Calu3 (cell line): ENCODE data around the gene SMAP1. TPM values are rescaled to one million over a fixed set of nuclear protein-coding genes. Genes with fewer than 3 reads are reported as not detected.
A peak's percentile ranks its signal among the peaks of the same experiment; 100 is the strongest.

Experiments used
- Bru-seq: library from RNA; stranded (reverse); fragments of 400-500 nt; gene quantifications from one replicate; lab custom pipeline; 2021; lab: Mats Ljungman, UMichigan
- BruChase-seq, 2 experiments: library from RNA; stranded (reverse); fragments of 400-500 nt; gene quantifications; one replicate each; lab custom pipeline; 2021; lab: Mats Ljungman, UMichigan
- BruUV-seq: library from RNA; stranded (reverse); fragments of 400-500 nt; replicated peaks from 2 replicates; lab custom pipeline; 2021; lab: Mats Ljungman, UMichigan
- CTCF ChIA-PET: fragments of 300-600 bp; sonication (Branson Sonifier 250); formaldehyde crosslinking; loops from one replicate; lab custom pipeline; 2022; ENCODE audit warnings: antibody characterized with exemption; lab: Charles Lee
- DNase-seq: peaks from one replicate; pipeline ENCODE4 v3.0.0; 2022
- H3K27ac Mint-ChIP-seq: one replicate; pipeline ENCODE4 v1.8.0; 2022; ENCODE audit warnings: mixed read lengths; ENCODE audit not compliant: unreplicated experiment
- H3K27me3 Mint-ChIP-seq: one replicate; pipeline ENCODE4 v1.8.0; 2022; ENCODE audit warnings: mixed read lengths; ENCODE audit not compliant: unreplicated experiment
- H3K36me3 Mint-ChIP-seq: one replicate; pipeline ENCODE4 v1.8.0; 2022; ENCODE audit warnings: mild to moderate bottlenecking, moderate library complexity, mixed read lengths; ENCODE audit not compliant: insufficient read depth, unreplicated experiment
- H3K4me1 Mint-ChIP-seq: one replicate; pipeline ENCODE4 v1.8.0; 2022; ENCODE audit warnings: mild to moderate bottlenecking, low read depth, mixed read lengths; ENCODE audit not compliant: unreplicated experiment
- H3K4me3 Mint-ChIP-seq: one replicate; pipeline ENCODE4 v1.8.0; 2022; ENCODE audit warnings: mild to moderate bottlenecking, low read depth, moderate library complexity, mixed read lengths; ENCODE audit not compliant: unreplicated experiment
- H3K9me3 Mint-ChIP-seq: one replicate; pipeline ENCODE4 v1.8.0; 2022; ENCODE audit warnings: low read depth, mixed read lengths; ENCODE audit not compliant: unreplicated experiment
- CTCF ChIP-seq: fragments of 200-600 bp; IDR thresholded peaks from one replicate; pipeline ENCODE4 v1.8.0; 2022; ENCODE audit warnings: antibody characterized with exemption; ENCODE audit not compliant: unreplicated experiment
- intact Hi-C: fragments of 100-400 bp; cut with micrococcal nuclease; formaldehyde crosslinking; loops from one replicate; pipeline ENCODE4 v1.10.0; 2022; ENCODE audit not compliant: unreplicated experiment
- long read RNA-seq: library from polyadenylated mRNA; stranded (forward); transcript quantifications from one replicate; pipeline ENCODE4 v2.0.0, GENCODE V29; 2022
- total RNA-seq: library from RNA; stranded (reverse); gene quantifications from 2 replicates; pipeline ENCODE4 v1.2.3, GENCODE V29; 2022

Gene SMAP1
- total RNA-seq (34.7 and 35.7 TPM in 2 replicates), Bru-seq, nascent RNA (percentile 86 among the genes with signal in this experiment), BruChase-seq, experiment 1, labeled RNA remaining after a 6-hour chase (percentile 71 among the genes with signal in this experiment), BruChase-seq, experiment 2, labeled RNA remaining after a 2-hour chase (percentile 72 among the genes with signal in this experiment)
- long read RNA-seq, transcript SMAP1-203 (11 exons, 3,333 nt): minor isoform, 5 of 62 reads
- long read RNA-seq, transcript SMAP1-201 (10 exons, 2,403 nt): major isoform, 22 of 62 reads
- long read RNA-seq, partial matches to known transcripts: 27 of 62 reads
- long read RNA-seq, other reads (novel, unspliced or antisense): 7 of 62 reads

- peak; percentile 99 for DNase-seq
- Mint-ChIP-seq H3K27me3 (peaks cover under 1% of the 10 kb centered on the region), H3K4me3 (peak within 1 kb of the TSS; percentile 81), H3K36me3 (peaks cover 23% of the 10 kb centered on the region), H3K9me3 (no peaks in the 10 kb centered on the region), H3K27ac (peak within 1 kb of the TSS; percentile 76), H3K4me1 (peaks cover 39% of the 10 kb centered on the region)
- no TSS peak for BruUV-seq
- CTCF ChIA-PET: interaction anchor here (0.5 to 2.1 kb wide), 7 partner anchors 11 to 402 kb away, joined by 3 to 9 read pairs (median 5); partner anchors contain the start of gene SDHAF4
- TF ChIP-seq CTCF: no peak
- intact Hi-C loops: loop anchor here (5.0 kb wide), 1 partner anchor 101 kb away; the partner anchor contains the start of gene SDHAF4
Observed at GRCh38 chr6:70667711-70668498, at the start of gene SMAP1. Gene SMAP1, plus strand, starts transcription at chr6:70667883. Its CDS starts 141 bp downstream, at chr6:70668024.

GRCh38 chr6:70620746-70621145 is 46.9 kb upstream of the SMAP1 start:
- no peak for DNase-seq
- no TSS peak for BruUV-seq
- Mint-ChIP-seq H3K9me3 (no peaks in the 10 kb centered on the region), H3K36me3 (no peaks in the 10 kb centered on the region), H3K4me1 (no peaks in the 10 kb centered on the region), H3K4me3 (no peak overlapping the region), H3K27me3 (no peaks in the 10 kb centered on the region), H3K27ac (no peak overlapping the region)
- intact Hi-C loops: no loop called here
- CTCF ChIA-PET: interaction anchor here (0.6 to 0.8 kb wide), 3 partner anchors 28 to 308 kb away, joined by 3 to 7 read pairs (median 4); no protein-coding TSS in a partner anchor
- no peak for TF ChIP-seq CTCF

- H3K27me3 Mint-ChIP-seq: no peaks in the 10 kb centered on the region
- no peaks in the 10 kb centered on the region for H3K36me3 Mint-ChIP-seq
- no peak overlapping the region for H3K4me3 Mint-ChIP-seq
- intact Hi-C loops: no loop called here
- no peak for TF ChIP-seq CTCF
- no peaks in the 10 kb centered on the region for H3K4me1 Mint-ChIP-seq
- CTCF ChIA-PET: interaction anchor here (1.6 kb wide), 1 partner anchor 10 kb away, joined by 4 read pairs; no protein-coding TSS in a partner anchor
- H3K9me3 Mint-ChIP-seq: no peaks in the 10 kb centered on the region
- no peak for DNase-seq
- no peak overlapping the region for H3K27ac Mint-ChIP-seq
- no TSS peak for BruUV-seq
Observed at GRCh38 chr6:70622461-70622860, 45.2 kb upstream of the SMAP1 start.

GRCh38 chr6:70625436-70625835 is 42.2 kb upstream of the SMAP1 start:
- Mint-ChIP-seq H3K4me1 (no peaks in the 10 kb centered on the region), H3K36me3 (no peaks in the 10 kb centered on the region), H3K4me3 (no peak overlapping the region), H3K27ac (no peak overlapping the region), H3K9me3 (no peaks in the 10 kb centered on the region), H3K27me3 (peaks cover 12% of the 10 kb centered on the region)
- CTCF ChIA-PET: no interaction called here
- BruUV-seq: no TSS peak
- intact Hi-C loops: no loop called here
- no peak for TF ChIP-seq CTCF
- DNase-seq: no peak
